GM18505 (cell line): ENCODE measurements around the gene MAPK8IP3.
"Not testable (repeated sequence)": the region's sequence is repeated elsewhere in the genome, so short reads cannot be mapped to it uniquely, and the experiment has no call there.

Experiments
- ATAC-seq: cut with Tn5 transposase; IDR thresholded peaks from one replicate; pipeline ENCODE4 v1.9.1; 2021; ENCODE audit not compliant: unreplicated experiment
- POLR2A ChIP-seq: IDR thresholded peaks from 4 replicates; pipeline ENCODE4 v1.6.1; 2011; ENCODE audit warnings: borderline replicate concordance; ENCODE audit not compliant: insufficient read depth, insufficient read length; ENCODE audit errors: extremely low read depth

The MAPK8IP3 gene

GRCh38 chr16:1712791-1713261 is 6.8 kb downstream of the MAPK8IP3 start:
- no peak for ATAC-seq
- no peak for TF ChIP-seq POLR2A

- ATAC-seq, result no peak
- TF ChIP-seq POLR2A, result no peak
Observed at GRCh38 chr16:1713331-1713730, 7.3 kb downstream of the MAPK8IP3 start.

- peak; percentile 49 for ATAC-seq
- peak; percentile 45 for TF ChIP-seq POLR2A
Observed at GRCh38 chr16:1713933-1714332, 7.9 kb downstream of the MAPK8IP3 start.

- no peak for ATAC-seq
- TF ChIP-seq POLR2A, result no peak
Observed at GRCh38 chr16:1715220-1715619, 9.2 kb downstream of the MAPK8IP3 start.

GRCh38 chr16:1718236-1718635 is 12.2 kb downstream of the MAPK8IP3 start:
- not testable (repeated sequence) for ATAC-seq

- ATAC-seq, result not testable (repeated sequence)
Observed at GRCh38 chr16:1719559-1720229, 13.7 kb downstream of the MAPK8IP3 start.

- no peak for ATAC-seq
- TF ChIP-seq POLR2A, result no peak
Observed at GRCh38 chr16:1721372-1721771, 15.4 kb downstream of the MAPK8IP3 start.

GRCh38 chr16:1723450-1724147 is 17.6 kb downstream of the MAPK8IP3 start:
- ATAC-seq, result no peak

GRCh38 chr16:1724491-1724890 is 18.5 kb downstream of the MAPK8IP3 start:
- no peak for ATAC-seq
- TF ChIP-seq POLR2A, result no peak

More at GRCh38 chr16:1723450-1724147, 17.6 kb downstream of the MAPK8IP3 start:
- no peak for TF ChIP-seq POLR2A

- ATAC-seq, result no peak
Observed at GRCh38 chr16:1726661-1727502, 20.9 kb downstream of the MAPK8IP3 start.

GRCh38 chr16:1727651-1728624 is 21.9 kb downstream of the MAPK8IP3 start:
- TF ChIP-seq POLR2A, result no peak
- no peak for ATAC-seq

More at GRCh38 chr16:1726661-1727502, 20.9 kb downstream of the MAPK8IP3 start:
- no peak for TF ChIP-seq POLR2A

- no peak for TF ChIP-seq POLR2A
- no peak for ATAC-seq
Observed at GRCh38 chr16:1729026-1729425, 23.0 kb downstream of the MAPK8IP3 start.
